Measurements from ENCODE around the gene COX19. TPM values are rescaled to one million over a fixed set of nuclear protein-coding genes. Genes with fewer than 3 reads are reported as not detected.

The COX19 gene
- polyA plus RNA-seq, 1 of the 3 experiments (the other 2 are of a cell fraction), result 7.6 TPM

DNA sequence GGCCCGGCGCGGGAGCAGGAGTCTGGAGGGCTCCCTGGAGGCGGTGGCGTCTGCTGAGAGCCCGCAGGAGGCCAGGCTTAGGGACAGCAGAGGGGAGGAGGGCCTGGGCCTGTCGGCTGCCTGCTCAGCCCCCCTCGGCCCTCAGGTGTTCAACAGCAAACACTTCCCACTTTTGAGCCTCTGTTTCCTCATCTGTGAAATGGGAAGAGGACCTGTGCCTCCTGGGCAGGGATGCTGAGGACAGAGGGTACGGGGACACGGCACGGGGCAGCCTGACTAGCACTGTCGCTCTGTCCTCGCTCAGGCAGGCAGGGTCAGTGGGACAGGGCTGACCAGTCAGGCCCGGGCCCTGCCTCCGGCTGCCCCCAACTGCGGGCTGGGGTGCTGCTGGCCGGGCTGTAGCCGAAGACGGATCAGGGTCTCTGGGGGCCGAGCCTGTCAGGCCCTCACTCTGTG, 8.3 kb upstream of the COX19 start:
- Histone ChIP-seq H3F3A (replicated peaks; ENCODE audit: insufficient read depth) (no peaks in the 10 kb centered on the region), H3K9ac (no peak overlapping the region), H3K4me1 (ENCODE audit: control insufficient read depth in 1 of 2, insufficient read depth in 2 of 2, low read depth in 1 of 2, low read length in 1 of 2) (peaks cover 0 to 12% of the 10 kb centered on the region in 2 experiments; a peak in 1 of 4 replicates), H3K36me3 (replicated peaks in 1 of 2; ENCODE audit: control insufficient read depth in 1 of 2, insufficient read depth in 2 of 2, low read length in 1 of 2) (no peaks in the 10 kb centered on the region), H4K20me1 (ENCODE audit: insufficient read depth) (no peaks in the 10 kb centered on the region), H3K9me2 (no peaks in the 10 kb centered on the region), H2AFZ (ENCODE audit: low read depth) (no peak overlapping the region), H3K79me2 (ENCODE audit: insufficient read depth) (no peaks in the 10 kb centered on the region), H3K9me3 (no peaks in the 10 kb centered on the region), H3K27ac (ENCODE audit: low read depth in 2 of 2, low read length in 1 of 2) (no peak overlapping the region), H3K4me3 (ENCODE audit: low read depth in 2 of 2, low read length in 1 of 2) (no peak overlapping the region), H3K4me2 (no peak overlapping the region), H3K27me3 (ENCODE audit: insufficient read depth) (no peaks in the 10 kb centered on the region)
- CTCF ChIA-PET, result interaction anchor here (1.1 to 3.9 kb wide), 5 partner anchors 9 to 104 kb away, joined by 5 to 66 read pairs (median 12); partner anchors contain the start of gene GPER1
- TF ChIP-seq TAF1 (IDR thresholded peaks at IDR 0.05; ENCODE audit: borderline replicate concordance, low read depth, low read length) (no peak), TEAD4 (IDR thresholded peaks at IDR 0.05; ENCODE audit: borderline replicate concordance, insufficient read depth) (no peak), POLR2AphosphoS5 (IDR thresholded peaks at IDR 0.05; ENCODE audit: low read depth, low read length) (no peak), RXRA (IDR thresholded peaks at IDR 0.05; ENCODE audit: borderline replicate concordance, low read depth) (no peak), NFIC (IDR thresholded peaks at IDR 0.05; ENCODE audit: borderline replicate concordance) (no peak), GABPA (IDR thresholded peaks at IDR 0.05; ENCODE audit: low read depth) (no peak), NRF1 (IDR thresholded peaks at IDR 0.05; ENCODE audit: low read depth, low read length) (no peak), SMC3 (IDR thresholded peaks at IDR 0.05; ENCODE audit: low read depth, low read length) (no peak), FOSL2 (IDR thresholded peaks at IDR 0.05; ENCODE audit: borderline replicate concordance, low read depth) (no peak), FOXJ3 (CRISPR knock-in tag; IDR thresholded peaks at IDR 0.05) (no peak), RFX5 (IDR thresholded peaks at IDR 0.05; ENCODE audit: low read length) (no peak), RCOR1 (IDR thresholded peaks at IDR 0.05; ENCODE audit: low read length) (no peak), MXI1 (IDR thresholded peaks at IDR 0.05; ENCODE audit: low read depth, low read length) (no peak), CHD2 (IDR thresholded peaks at IDR 0.05; ENCODE audit: low read length, partially characterized antibody) (no peak)
- TF ChIP-seq, protein P1, sequence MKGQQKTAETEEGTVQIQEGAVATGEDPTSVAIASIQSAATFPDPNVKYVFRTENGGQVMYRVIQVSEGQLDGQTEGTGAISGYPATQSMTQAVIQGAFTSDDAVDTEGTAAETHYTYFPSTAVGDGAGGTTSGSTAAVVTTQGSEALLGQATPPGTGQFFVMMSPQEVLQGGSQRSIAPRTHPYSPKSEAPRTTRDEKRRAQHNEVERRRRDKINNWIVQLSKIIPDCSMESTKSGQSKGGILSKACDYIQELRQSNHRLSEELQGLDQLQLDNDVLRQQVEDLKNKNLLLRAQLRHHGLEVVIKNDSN (IDR thresholded peaks at IDR 0.05; ENCODE audit: borderline replicate concordance, low read depth), result no peak
- TF ChIP-seq, protein P2, sequence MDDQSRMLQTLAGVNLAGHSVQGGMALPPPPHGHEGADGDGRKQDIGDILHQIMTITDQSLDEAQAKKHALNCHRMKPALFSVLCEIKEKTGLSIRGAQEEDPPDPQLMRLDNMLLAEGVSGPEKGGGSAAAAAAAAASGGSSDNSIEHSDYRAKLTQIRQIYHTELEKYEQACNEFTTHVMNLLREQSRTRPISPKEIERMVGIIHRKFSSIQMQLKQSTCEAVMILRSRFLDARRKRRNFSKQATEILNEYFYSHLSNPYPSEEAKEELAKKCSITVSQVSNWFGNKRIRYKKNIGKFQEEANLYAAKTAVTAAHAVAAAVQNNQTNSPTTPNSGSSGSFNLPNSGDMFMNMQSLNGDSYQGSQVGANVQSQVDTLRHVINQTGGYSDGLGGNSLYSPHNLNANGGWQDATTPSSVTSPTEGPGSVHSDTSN (IDR thresholded peaks at IDR 0.05), result no peak
- TF ChIP-seq, protein P3, sequence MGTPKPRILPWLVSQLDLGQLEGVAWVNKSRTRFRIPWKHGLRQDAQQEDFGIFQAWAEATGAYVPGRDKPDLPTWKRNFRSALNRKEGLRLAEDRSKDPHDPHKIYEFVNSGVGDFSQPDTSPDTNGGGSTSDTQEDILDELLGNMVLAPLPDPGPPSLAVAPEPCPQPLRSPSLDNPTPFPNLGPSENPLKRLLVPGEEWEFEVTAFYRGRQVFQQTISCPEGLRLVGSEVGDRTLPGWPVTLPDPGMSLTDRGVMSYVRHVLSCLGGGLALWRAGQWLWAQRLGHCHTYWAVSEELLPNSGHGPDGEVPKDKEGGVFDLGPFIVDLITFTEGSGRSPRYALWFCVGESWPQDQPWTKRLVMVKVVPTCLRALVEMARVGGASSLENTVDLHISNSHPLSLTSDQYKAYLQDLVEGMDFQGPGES (IDR thresholded peaks at IDR 0.05; ENCODE audit: low read depth, low read length), result no peak
- TF ChIP-seq, protein P4, sequence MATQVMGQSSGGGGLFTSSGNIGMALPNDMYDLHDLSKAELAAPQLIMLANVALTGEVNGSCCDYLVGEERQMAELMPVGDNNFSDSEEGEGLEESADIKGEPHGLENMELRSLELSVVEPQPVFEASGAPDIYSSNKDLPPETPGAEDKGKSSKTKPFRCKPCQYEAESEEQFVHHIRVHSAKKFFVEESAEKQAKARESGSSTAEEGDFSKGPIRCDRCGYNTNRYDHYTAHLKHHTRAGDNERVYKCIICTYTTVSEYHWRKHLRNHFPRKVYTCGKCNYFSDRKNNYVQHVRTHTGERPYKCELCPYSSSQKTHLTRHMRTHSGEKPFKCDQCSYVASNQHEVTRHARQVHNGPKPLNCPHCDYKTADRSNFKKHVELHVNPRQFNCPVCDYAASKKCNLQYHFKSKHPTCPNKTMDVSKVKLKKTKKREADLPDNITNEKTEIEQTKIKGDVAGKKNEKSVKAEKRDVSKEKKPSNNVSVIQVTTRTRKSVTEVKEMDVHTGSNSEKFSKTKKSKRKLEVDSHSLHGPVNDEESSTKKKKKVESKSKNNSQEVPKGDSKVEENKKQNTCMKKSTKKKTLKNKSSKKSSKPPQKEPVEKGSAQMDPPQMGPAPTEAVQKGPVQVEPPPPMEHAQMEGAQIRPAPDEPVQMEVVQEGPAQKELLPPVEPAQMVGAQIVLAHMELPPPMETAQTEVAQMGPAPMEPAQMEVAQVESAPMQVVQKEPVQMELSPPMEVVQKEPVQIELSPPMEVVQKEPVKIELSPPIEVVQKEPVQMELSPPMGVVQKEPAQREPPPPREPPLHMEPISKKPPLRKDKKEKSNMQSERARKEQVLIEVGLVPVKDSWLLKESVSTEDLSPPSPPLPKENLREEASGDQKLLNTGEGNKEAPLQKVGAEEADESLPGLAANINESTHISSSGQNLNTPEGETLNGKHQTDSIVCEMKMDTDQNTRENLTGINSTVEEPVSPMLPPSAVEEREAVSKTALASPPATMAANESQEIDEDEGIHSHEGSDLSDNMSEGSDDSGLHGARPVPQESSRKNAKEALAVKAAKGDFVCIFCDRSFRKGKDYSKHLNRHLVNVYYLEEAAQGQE (IDR thresholded peaks at IDR 0.05; ENCODE audit: low read depth, low read length), result no peak
- no CpG with 5 or more reads among the region's 20 CpGs for WGBS (ENCODE audit: low lambda C conversion rate)
- no peak for DNase-seq
- POLR2A ChIA-PET, result no interaction called here
